ENCODE measurements around the gene CACNA1C.

DNA sequence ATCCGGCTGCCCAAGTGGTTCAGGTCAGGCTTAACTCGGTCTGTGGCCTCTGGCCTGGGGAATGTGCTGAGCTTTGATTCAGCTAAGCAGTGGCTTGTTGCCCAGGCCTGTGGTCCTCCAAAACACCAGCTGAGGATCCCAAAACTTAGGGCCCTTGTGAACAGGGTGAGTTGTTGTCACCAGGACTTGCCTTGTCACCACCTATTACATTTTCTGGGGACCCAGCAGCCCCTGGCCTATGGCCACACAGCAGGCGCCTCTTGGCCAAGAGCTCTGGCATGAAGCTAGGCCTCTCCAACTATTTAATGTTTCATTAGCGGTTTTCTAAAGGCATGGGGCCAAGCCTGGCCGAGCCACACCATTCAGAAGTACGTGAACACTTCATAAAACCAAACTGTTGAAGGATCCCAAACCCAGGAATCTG lies 343.7 kb downstream of the CACNA1C start:
- TF ChIP-seq, protein P1, sequence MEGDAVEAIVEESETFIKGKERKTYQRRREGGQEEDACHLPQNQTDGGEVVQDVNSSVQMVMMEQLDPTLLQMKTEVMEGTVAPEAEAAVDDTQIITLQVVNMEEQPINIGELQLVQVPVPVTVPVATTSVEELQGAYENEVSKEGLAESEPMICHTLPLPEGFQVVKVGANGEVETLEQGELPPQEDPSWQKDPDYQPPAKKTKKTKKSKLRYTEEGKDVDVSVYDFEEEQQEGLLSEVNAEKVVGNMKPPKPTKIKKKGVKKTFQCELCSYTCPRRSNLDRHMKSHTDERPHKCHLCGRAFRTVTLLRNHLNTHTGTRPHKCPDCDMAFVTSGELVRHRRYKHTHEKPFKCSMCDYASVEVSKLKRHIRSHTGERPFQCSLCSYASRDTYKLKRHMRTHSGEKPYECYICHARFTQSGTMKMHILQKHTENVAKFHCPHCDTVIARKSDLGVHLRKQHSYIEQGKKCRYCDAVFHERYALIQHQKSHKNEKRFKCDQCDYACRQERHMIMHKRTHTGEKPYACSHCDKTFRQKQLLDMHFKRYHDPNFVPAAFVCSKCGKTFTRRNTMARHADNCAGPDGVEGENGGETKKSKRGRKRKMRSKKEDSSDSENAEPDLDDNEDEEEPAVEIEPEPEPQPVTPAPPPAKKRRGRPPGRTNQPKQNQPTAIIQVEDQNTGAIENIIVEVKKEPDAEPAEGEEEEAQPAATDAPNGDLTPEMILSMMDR (conservative IDR thresholded peaks at IDR 0.05; ENCODE audit: low read depth, low read length), result no peak
- no peak for TF ChIP-seq EZH2 (IDR thresholded peaks at IDR 0.05; ENCODE audit: borderline replicate concordance, low read depth, low read length, poor library complexity, severe bottlenecking)

Data from A673 (cell line).